GM13976 (cell line): ENCODE data around the gene DEFB114.

ENCODE experiments used
- DNase-seq: peaks from one replicate; pipeline ENCODE4 v3.0.0; 2012; ENCODE audit warnings: low spot score
- in situ Hi-C: fragments of 300-500 bp; cut with MboI; formaldehyde crosslinking; loops from one replicate; pipeline ENCODE4 v1.12.0; 2022; ENCODE audit warnings: low sequenced_read_pairs, mixed read lengths, inconsistent platforms; ENCODE audit not compliant: unreplicated experiment
- TF ChIP-seq, protein P1 (sequence below): IDR thresholded peaks from 2 replicates; pipeline ENCODE4 v1.5.1; 2012; ENCODE audit warnings: borderline replicate concordance, mild to moderate bottlenecking; ENCODE audit not compliant: insufficient read depth; ENCODE audit errors: extremely low read depth, missing control alignments, control extremely low read depth

The DEFB114 gene

DNA sequence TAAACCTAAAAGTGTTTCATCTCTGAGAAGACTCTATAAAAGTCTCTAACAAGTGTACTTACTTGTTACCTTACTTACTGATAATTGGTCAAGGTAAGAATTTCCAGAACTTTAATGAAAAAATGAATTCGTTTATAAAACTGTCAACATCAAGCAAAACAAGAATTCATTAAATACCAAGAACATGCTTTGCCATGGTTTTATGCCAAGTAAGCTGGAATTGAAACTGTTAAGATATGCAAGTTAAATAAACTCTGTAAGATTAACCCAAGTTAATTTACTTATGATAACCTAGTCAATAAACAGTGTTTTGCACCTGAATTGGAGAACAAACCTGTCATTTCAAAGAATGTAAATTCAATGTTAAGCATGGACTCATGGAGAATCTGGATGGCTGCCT lies 22.6 kb upstream of the DEFB114 start:
- TF ChIP-seq, protein P1, sequence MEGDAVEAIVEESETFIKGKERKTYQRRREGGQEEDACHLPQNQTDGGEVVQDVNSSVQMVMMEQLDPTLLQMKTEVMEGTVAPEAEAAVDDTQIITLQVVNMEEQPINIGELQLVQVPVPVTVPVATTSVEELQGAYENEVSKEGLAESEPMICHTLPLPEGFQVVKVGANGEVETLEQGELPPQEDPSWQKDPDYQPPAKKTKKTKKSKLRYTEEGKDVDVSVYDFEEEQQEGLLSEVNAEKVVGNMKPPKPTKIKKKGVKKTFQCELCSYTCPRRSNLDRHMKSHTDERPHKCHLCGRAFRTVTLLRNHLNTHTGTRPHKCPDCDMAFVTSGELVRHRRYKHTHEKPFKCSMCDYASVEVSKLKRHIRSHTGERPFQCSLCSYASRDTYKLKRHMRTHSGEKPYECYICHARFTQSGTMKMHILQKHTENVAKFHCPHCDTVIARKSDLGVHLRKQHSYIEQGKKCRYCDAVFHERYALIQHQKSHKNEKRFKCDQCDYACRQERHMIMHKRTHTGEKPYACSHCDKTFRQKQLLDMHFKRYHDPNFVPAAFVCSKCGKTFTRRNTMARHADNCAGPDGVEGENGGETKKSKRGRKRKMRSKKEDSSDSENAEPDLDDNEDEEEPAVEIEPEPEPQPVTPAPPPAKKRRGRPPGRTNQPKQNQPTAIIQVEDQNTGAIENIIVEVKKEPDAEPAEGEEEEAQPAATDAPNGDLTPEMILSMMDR = no peak
- no peak for DNase-seq
- in situ Hi-C loops = no loop called here

DNA sequence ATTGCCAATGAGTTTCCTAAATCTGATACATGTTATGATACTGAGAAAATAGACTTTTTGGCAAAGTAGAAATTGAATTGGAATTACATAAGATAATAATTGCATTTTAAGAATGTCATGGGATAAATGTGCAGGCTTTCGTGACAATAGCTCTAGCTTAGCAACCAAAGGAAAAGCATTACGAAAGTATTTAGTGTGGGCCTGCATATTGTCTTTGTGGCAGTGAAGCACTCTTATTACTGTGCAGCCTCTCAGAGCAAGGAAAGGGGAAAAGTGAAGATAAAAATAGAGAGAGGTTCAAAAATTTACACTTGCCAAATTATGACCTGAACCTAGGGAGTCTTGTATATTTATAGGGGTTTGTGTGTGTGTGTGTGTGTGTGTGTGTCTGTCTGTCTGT lies 18.1 kb upstream of the DEFB114 start:
- in situ Hi-C loops = no loop called here

DNA sequence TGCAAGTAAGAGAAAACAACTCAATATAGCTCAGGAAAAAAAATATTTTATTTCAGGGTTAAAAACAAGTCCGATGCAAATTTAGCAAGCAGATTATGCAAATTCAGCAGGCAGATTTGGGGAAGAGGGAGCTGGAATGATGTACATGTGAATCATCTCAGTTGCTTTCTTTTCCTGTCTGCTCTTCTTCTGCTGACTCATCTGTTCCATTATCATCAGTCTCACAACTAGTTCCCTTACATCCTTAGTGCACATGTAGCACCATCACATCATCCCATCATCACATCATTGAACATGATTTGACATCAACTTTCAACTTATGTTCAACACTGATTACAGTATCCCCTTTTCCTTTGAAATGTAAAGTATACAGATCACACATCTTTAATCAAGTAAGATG lies 16.9 kb upstream of the DEFB114 start:
- TF ChIP-seq, protein P1 = no peak
- peak; percentile 4 for DNase-seq
- in situ Hi-C loops = no loop called here

More for the DNA sequence above, 18.1 kb upstream of the DEFB114 start:
- no peak for DNase-seq
- TF ChIP-seq, protein P1 = no peak

DNA sequence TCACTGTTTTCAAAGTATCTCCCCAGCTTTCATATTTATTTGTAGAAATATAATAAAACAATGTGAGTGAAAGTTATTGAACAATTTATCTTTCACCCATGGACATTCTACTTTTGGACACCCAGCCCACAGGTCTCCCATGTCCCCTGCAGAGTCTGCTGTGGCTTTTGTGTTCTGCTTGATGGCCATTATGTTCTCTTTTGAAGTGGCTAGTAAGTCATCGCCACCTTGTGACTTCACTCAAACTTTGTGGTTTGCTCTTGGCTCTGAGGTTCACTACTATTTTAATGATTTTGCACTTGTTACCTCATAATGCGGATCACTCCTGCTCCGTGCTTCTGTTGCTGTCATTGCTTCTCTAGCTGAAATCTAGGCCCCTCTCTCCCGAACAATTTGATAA lies 15.6 kb upstream of the DEFB114 start:
- in situ Hi-C loops = no loop called here
- TF ChIP-seq, protein P1 = no peak
- peak; percentile 3 for DNase-seq

DNA sequence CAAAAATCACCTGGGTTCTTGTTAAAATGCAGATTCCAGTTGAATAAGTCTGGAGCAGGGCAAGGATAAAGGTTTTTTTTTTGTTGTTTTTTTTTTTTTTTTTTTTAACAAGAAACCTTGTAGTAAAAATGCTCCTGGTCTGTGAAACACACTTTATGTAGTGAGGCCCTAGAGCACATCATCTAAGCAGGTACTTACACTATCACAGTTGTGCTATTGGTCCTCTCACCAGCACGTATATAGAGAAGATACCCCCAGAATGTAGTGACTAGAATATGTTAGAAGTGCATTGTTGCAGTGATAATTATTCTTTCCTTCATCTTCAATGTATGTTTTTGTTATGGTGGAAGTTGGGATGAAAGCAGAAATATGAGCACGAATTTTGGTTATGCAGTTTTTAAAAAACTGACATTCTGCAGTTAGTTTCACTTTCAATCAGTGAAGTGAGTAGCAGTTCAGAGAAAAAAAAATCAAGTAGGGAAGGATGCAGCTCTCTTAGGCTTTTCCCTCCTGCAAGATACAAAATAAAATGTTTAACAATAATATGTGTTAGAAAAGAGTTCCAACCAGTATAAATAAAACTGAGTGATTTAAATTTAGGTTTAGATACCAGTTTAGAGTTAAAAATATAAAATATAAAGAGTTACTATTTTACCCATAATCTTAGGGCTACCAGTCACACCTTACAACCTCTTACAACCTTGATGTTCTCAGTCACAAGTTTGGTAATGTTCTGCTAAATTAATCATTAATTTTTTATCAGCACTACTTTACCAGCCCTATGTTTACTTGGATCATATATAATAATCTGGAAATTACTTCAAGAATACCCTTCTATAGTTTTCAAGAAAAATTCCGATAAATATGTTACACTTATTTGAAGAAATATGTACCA lies 14.6 kb upstream of the DEFB114 start:
- TF ChIP-seq, protein P1 = no peak
- in situ Hi-C loops = no loop called here

DNA sequence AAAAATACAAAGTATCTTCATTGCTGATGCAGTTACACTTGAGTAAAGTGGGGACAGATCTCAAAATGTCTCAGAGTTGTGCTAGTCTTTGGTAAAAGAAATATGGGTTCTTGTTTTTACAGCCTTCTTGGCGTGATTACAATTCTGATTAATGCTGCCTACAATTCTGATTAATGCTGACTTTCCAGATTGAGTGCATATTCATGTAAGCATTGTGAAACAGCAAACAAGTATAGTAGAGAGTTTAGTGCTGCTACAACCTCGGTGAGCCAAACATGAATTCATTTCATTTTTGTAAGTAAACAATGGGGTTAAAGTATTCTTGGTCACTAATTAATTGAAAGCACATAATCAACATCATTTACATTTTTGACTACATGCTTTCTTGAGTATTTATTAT lies 5.6 kb upstream of the DEFB114 start, which contains the start of gene DEFB113:
Gene DEFB113, minus strand, starts transcription at position 21 of the 400 bp plus-strand sequence. Its CDS starts 0 bp downstream, at position 21.
- TF ChIP-seq, protein P1 = no peak
- in situ Hi-C loops = no loop called here
- DNase-seq = no peak

More for the DNA sequence above, 14.6 kb upstream of the DEFB114 start:
- no peak for DNase-seq
